Mesenchymal stem cell (in vitro differentiated cells and primary cell): ENCODE data around the gene SCGB1D2.

Experiments used
- DNase-seq: peaks from one replicate; pipeline ENCODE4 v3.0.0-alpha.2; 2013
- H2AFZ ChIP-seq: one replicate; pipeline ENCODE4 v1.6.1; 2013; ENCODE audit warnings: low read depth, mild to moderate bottlenecking, control low read depth, inconsistent platforms, low read length, moderate library complexity
- H2AK5ac ChIP-seq: 2 replicates; pipeline ENCODE4 v1.6.1; 2013; ENCODE audit warnings: low read length, moderate library complexity, mild to moderate bottlenecking, inconsistent platforms; ENCODE audit not compliant: severe bottlenecking
- H2BK120ac ChIP-seq: one replicate; pipeline ENCODE4 v1.6.1; 2013; ENCODE audit warnings: low read depth, mild to moderate bottlenecking, inconsistent platforms, low read length, moderate library complexity
- H2BK12ac ChIP-seq, 2 experiments: one replicate each; pipeline ENCODE4 v1.6.1; 2013; ENCODE audit warnings: inconsistent platforms in 2 of 2, low read length in 2 of 2, mild to moderate bottlenecking in 2 of 2, moderate library complexity in 2 of 2, control low read depth in 1 of 2
- H2BK15ac ChIP-seq: one replicate; pipeline ENCODE4 v1.6.1; 2013; ENCODE audit warnings: mild to moderate bottlenecking, low read depth, inconsistent platforms; ENCODE audit not compliant: poor library complexity, severe bottlenecking
- H2BK5ac ChIP-seq: 2 replicates; pipeline ENCODE4 v1.6.1; 2013; ENCODE audit warnings: low read depth, mild to moderate bottlenecking, low read length, control low read depth, inconsistent platforms; ENCODE audit not compliant: poor library complexity, severe bottlenecking
- H3K14ac ChIP-seq, 2 experiments: one replicate each; pipeline ENCODE4 v1.6.1; 2013; ENCODE audit warnings: inconsistent platforms in 2 of 2, low read length in 2 of 2, control low read depth in 1 of 2, mild to moderate bottlenecking in 1 of 2, moderate library complexity in 1 of 2
- H3K18ac ChIP-seq, 2 experiments: one replicate each; pipeline ENCODE4 v1.6.1; 2013; ENCODE audit warnings: inconsistent platforms in 2 of 2, low read length in 2 of 2, control low read depth in 1 of 2, low read depth in 1 of 2, mild to moderate bottlenecking in 1 of 2
- H3K23ac ChIP-seq, 2 experiments: one replicate each; pipeline ENCODE4 v1.6.1; 2013; ENCODE audit warnings: inconsistent platforms in 2 of 2, low read length in 2 of 2, mild to moderate bottlenecking in 2 of 2, moderate library complexity in 2 of 2, control low read depth in 1 of 2
- H3K27ac ChIP-seq: 2 replicates; pipeline ENCODE4 v1.5.1; 2013; ENCODE audit warnings: mild to moderate bottlenecking, moderate library complexity, low read length, control low read depth, inconsistent platforms; ENCODE audit not compliant: poor library complexity, severe bottlenecking
- H3K27me3 ChIP-seq, 2 experiments: 2 replicates each; pipeline versions ENCODE4 v1.6.1 to v1.7.0; 2013; ENCODE audit warnings: low read length in 2 of 2, mild to moderate bottlenecking in 2 of 2, moderate library complexity in 2 of 2, control low read depth in 1 of 2, inconsistent platforms in 1 of 2; ENCODE audit not compliant: control insufficient read depth in 1 of 2, insufficient read depth in 1 of 2
- H3K36me3 ChIP-seq, 2 experiments: 2 replicates each; pipeline versions ENCODE4 v1.6.1 to v1.7.0; 2013; ENCODE audit warnings: low read length in 2 of 2, control low read depth in 1 of 2, inconsistent platforms in 1 of 2, low read depth in 1 of 2, mild to moderate bottlenecking in 1 of 2; ENCODE audit not compliant: insufficient read depth in 2 of 2, control insufficient read depth in 1 of 2
- H3K4ac ChIP-seq, 2 experiments: one replicate each; pipeline ENCODE4 v1.6.1; 2013; ENCODE audit warnings: inconsistent platforms in 2 of 2, low read length in 2 of 2, mild to moderate bottlenecking in 2 of 2, moderate library complexity in 2 of 2, control low read depth in 1 of 2, low read depth in 1 of 2
- H3K4me1 ChIP-seq: 2 replicates; pipeline ENCODE4 v1.6.1; 2013; ENCODE audit warnings: low read depth, low read length, control low read depth; ENCODE audit not compliant: control insufficient read depth, insufficient read depth
- H3K4me2 ChIP-seq: 2 replicates; pipeline ENCODE4 v1.6.1; 2013; ENCODE audit warnings: low read length, mild to moderate bottlenecking, inconsistent platforms; ENCODE audit not compliant: poor library complexity, severe bottlenecking
- H3K4me3 ChIP-seq, 2 experiments: 2 replicates each; pipeline versions ENCODE4 v1.5.1 to v1.7.0; 2013; ENCODE audit warnings: low read length in 2 of 2, mild to moderate bottlenecking in 2 of 2, control low read depth in 1 of 2, low read depth in 1 of 2; ENCODE audit not compliant: insufficient read depth in 1 of 2
- H3K79me1 ChIP-seq: replicated peaks from 2 replicates; pipeline ENCODE4 v1.6.1; 2013; ENCODE audit warnings: mild to moderate bottlenecking, control low read depth, low read length, inconsistent platforms; ENCODE audit not compliant: poor library complexity, severe bottlenecking
- H3K9ac ChIP-seq: 2 replicates; pipeline ENCODE4 v1.7.0; 2013; ENCODE audit warnings: mild to moderate bottlenecking, low read length, moderate library complexity
- H3K9me3 ChIP-seq: 2 replicates; pipeline ENCODE4 v1.7.0; 2013; ENCODE audit warnings: mild to moderate bottlenecking, low read length; ENCODE audit not compliant: control insufficient read depth
- H4K8ac ChIP-seq: one replicate; pipeline ENCODE4 v1.6.1; 2013; ENCODE audit warnings: inconsistent platforms, mild to moderate bottlenecking, low read length, moderate library complexity
- H4K91ac ChIP-seq: one replicate; pipeline ENCODE4 v1.6.1; 2013; ENCODE audit warnings: mild to moderate bottlenecking, low read length, inconsistent platforms
- WGBS: methylation state at CpG from one replicate; pipeline ENCODE4 v1.1.7; 2013; ENCODE audit warnings: mixed read lengths; 5-methylcytosine and 5-hydroxymethylcytosine counted together

Gene SCGB1D2

GRCh38 chr11:62264004-62264403 lies 22.0 kb downstream of the SCGB1D2 start:
- Histone ChIP-seq H3K4me2 (no peak overlapping the region), H3K4ac (no peak overlapping the region), H3K9me3 (no peaks in the 10 kb centered on the region), H3K27ac (no peak overlapping the region), H2AK5ac (no peak overlapping the region), H2AFZ (no peak overlapping the region), H3K23ac (no peak overlapping the region), H3K18ac (no peak overlapping the region), H3K4me3 (no peak overlapping the region), H3K4me1 (no peaks in the 10 kb centered on the region), H3K36me3 (no peaks in the 10 kb centered on the region), H2BK5ac (no peak overlapping the region), H3K9ac (no peak overlapping the region), H3K14ac (no peak overlapping the region), H4K91ac (no peak overlapping the region), H3K79me1 (no peaks in the 10 kb centered on the region), H4K8ac (no peak overlapping the region), H3K27me3 (peaks cover 17 to 26% of the 10 kb centered on the region in 2 experiments), H2BK12ac (no peak overlapping the region), H2BK120ac (no peak overlapping the region), H2BK15ac (no peak overlapping the region)
- no peak for DNase-seq
- WGBS = 53% methylated on average over 1 of the region's 1 CpG

GRCh38 chr11:62266558-62266957 lies 24.5 kb downstream of the SCGB1D2 start:
- no peaks in the 10 kb centered on the region for H3K4me1 ChIP-seq
- no peak overlapping the region for H2AFZ ChIP-seq
- H2BK12ac ChIP-seq = no peak overlapping the region
- no peak overlapping the region for H2BK15ac ChIP-seq
- no peak overlapping the region for H4K91ac ChIP-seq
- no peak overlapping the region for H3K27ac ChIP-seq
- H3K9ac ChIP-seq = peak overlapping the region; percentile 8
- WGBS = 76% methylated on average over 4 of the region's 4 CpGs
- no peak overlapping the region for H3K14ac ChIP-seq
- no peaks in the 10 kb centered on the region for H3K9me3 ChIP-seq
- no peak overlapping the region for H4K8ac ChIP-seq
- no peak overlapping the region for H2BK120ac ChIP-seq
- H3K36me3 ChIP-seq = no peaks in the 10 kb centered on the region
- no peak overlapping the region for H3K18ac ChIP-seq
- peaks cover 18 to 22% of the 10 kb centered on the region in 2 experiments for H3K27me3 ChIP-seq
- H2BK5ac ChIP-seq = no peak overlapping the region
- H3K79me1 ChIP-seq = no peaks in the 10 kb centered on the region
- H2AK5ac ChIP-seq = no peak overlapping the region
- no peak overlapping the region for H3K23ac ChIP-seq
- no peak overlapping the region for H3K4me2 ChIP-seq
- no peak overlapping the region for H3K4me3 ChIP-seq
- H3K4ac ChIP-seq = no peak overlapping the region
- DNase-seq = no peak

- no peak overlapping the region for H3K4ac ChIP-seq
- H2AK5ac ChIP-seq = no peak overlapping the region
- H3K9me3 ChIP-seq = no peaks in the 10 kb centered on the region
- no peak overlapping the region for H3K4me2 ChIP-seq
- no peaks in the 10 kb centered on the region for H3K79me1 ChIP-seq
- H2AFZ ChIP-seq = no peak overlapping the region
- no peak overlapping the region for H4K91ac ChIP-seq
- no peak overlapping the region for H3K23ac ChIP-seq
- no peak overlapping the region for H2BK15ac ChIP-seq
- H2BK12ac ChIP-seq = no peak overlapping the region
- H4K8ac ChIP-seq = no peak overlapping the region
- H3K27me3 ChIP-seq = peaks cover 18 to 19% of the 10 kb centered on the region in 2 experiments
- H2BK120ac ChIP-seq = no peak overlapping the region
- no peak overlapping the region for H3K4me3 ChIP-seq
- no peak for DNase-seq
- no peaks in the 10 kb centered on the region for H3K4me1 ChIP-seq
- no peak overlapping the region for H2BK5ac ChIP-seq
- no peak overlapping the region for H3K14ac ChIP-seq
- H3K18ac ChIP-seq = no peak overlapping the region
- WGBS = no CpG with 5 or more reads among the region's 1 CpG
- no peak overlapping the region for H3K9ac ChIP-seq
- H3K27ac ChIP-seq = no peak overlapping the region
- H3K36me3 ChIP-seq = no peaks in the 10 kb centered on the region
Observed at GRCh38 chr11:62267050-62267449, 25.0 kb downstream of the SCGB1D2 start.

GRCh38 chr11:62267576-62267975 lies 25.5 kb downstream of the SCGB1D2 start:
- H3K9ac ChIP-seq = no peak overlapping the region

More at GRCh38 chr11:62267576-62267975, 25.5 kb downstream of the SCGB1D2 start:
- Histone ChIP-seq H3K4me1 (no peaks in the 10 kb centered on the region), H3K14ac (no peak overlapping the region), H3K4ac (no peak overlapping the region), H3K27me3 (peaks cover 18 to 19% of the 10 kb centered on the region in 2 experiments), H3K4me2 (no peak overlapping the region), H3K36me3 (no peaks in the 10 kb centered on the region), H3K79me1 (no peaks in the 10 kb centered on the region), H4K8ac (no peak overlapping the region), H2BK120ac (no peak overlapping the region), H2BK5ac (no peak overlapping the region), H3K9me3 (no peaks in the 10 kb centered on the region), H3K23ac (no peak overlapping the region), H4K91ac (no peak overlapping the region), H2AK5ac (no peak overlapping the region), H3K18ac (no peak overlapping the region), H2AFZ (no peak overlapping the region), H3K4me3 (no peak overlapping the region), H3K27ac (no peak overlapping the region), H2BK12ac (no peak overlapping the region), H2BK15ac (no peak overlapping the region)
- DNase-seq = no peak
- 33% methylated on average over 3 of the region's 3 CpGs for WGBS
